K562 (cell line): ENCODE data around the gene PLXND1.

ENCODE experiments used
- CTCF ChIP-seq, 3 experiments: IDR thresholded peaks in 2 of 3; conservative IDR thresholded peaks in 1 of 3; 2 replicates each; pipeline ENCODE4 v1.5.1; 2011 to 2012; ENCODE audit warnings: low read length in 3 of 3, mild to moderate bottlenecking in 3 of 3, control low read depth in 2 of 3, improper control_type of control experiment in 1 of 3, inconsistent platforms in 1 of 3, low read depth in 1 of 3, mixed read lengths in 1 of 3, moderate library complexity in 1 of 3; ENCODE audit not compliant: insufficient read depth in 2 of 3
- KLF10 ChIP-seq: fragments of 250-450 bp; sonication (Bioruptor Pico); IDR thresholded peaks from 2 replicates; pipeline ENCODE4 v1.6.1; 2021; ENCODE audit warnings: matching md5 sums
- MAX ChIP-seq: sonication (generic); formaldehyde crosslinking; IDR thresholded peaks from 2 replicates; pipeline ENCODE4 v1.9.0; 2022; ENCODE audit warnings: mild to moderate bottlenecking, missing genetic modification reagents
- MEF2D ChIP-seq: conservative IDR thresholded peaks from 2 replicates; pipeline ENCODE4 v1.6.1; 2016; ENCODE audit warnings: low read depth, missing genetic modification characterization, missing compliant biosample characterization
- POLR2A ChIP-seq: fragments of 450-650 bp; conservative IDR thresholded peaks from 2 replicates; pipeline ENCODE4 v1.6.1; 2016
- VEZF1 ChIP-seq: fragments of 200-800 bp; sonication (Bioruptor generic); IDR thresholded peaks from 2 replicates; pipeline ENCODE4 v1.6.1; 2017; ENCODE audit warnings: missing genetic modification characterization, missing compliant biosample characterization
- ZNF561 ChIP-seq: fragments of 450-650 bp; formaldehyde crosslinking; conservative IDR thresholded peaks from 2 replicates; pipeline ENCODE4 v1.4.0; 2020; ENCODE audit warnings: mild to moderate bottlenecking, moderate library complexity

GRCh38 chr3:129638481-129638880, 32.0 kb upstream of the PLXND1 start:
- TF ChIP-seq CTCF (IDR thresholded peaks at IDR 0.05 in 2 of 3, conservative IDR thresholded peaks at IDR 0.05 in 1 of 3; ENCODE audit: insufficient read depth in 2 of 3, low read depth in 1 of 3, low read length in 3 of 3) (no peak), MEF2D (no peak), POLR2A (no peak), KLF10 (CRISPR knock-in tag) (no peak), ZNF561 (CRISPR knock-in tag) (no peak), VEZF1 (CRISPR knock-in tag) (no peak), MAX (no peak)
